Activated naive CD8-positive, alpha-beta T cell treated with anti-CD3 and anti-CD28 coated beads, Interleukin-2, amount 10 ng/mL, durations not matched to agents 7 days and 5 days (primary cell): ENCODE measurements around the gene RECK. TPM values are rescaled to one million over a fixed set of nuclear protein-coding genes. Genes with fewer than 3 reads are reported as not detected.

Experiments used
- ATAC-seq: fragments of 150-1000 bp; cut with Tn5 transposase; one replicate; pipeline ENCODE4 v1.10.0; 2021; ENCODE audit warnings: low read depth, moderate library complexity
- POLR2A ChIA-PET: fragments of 350-600 bp; sonication (Branson Sonifier 250); formaldehyde crosslinking; loops from one replicate; lab custom pipeline; 2021; ENCODE audit warnings: antibody characterized with exemption; lab: Charles Lee
- DNase-seq: peaks from one replicate; pipeline ENCODE4 v3.0.0; 2021
- H3K27ac Mint-ChIP-seq: one replicate; pipeline ENCODE4 v1.8.0; 2022; ENCODE audit warnings: mild to moderate bottlenecking, mixed read lengths
- H3K27me3 Mint-ChIP-seq: one replicate; pipeline ENCODE4 v1.8.0; 2022; ENCODE audit warnings: mild to moderate bottlenecking, moderate library complexity, mixed read lengths
- H3K36me3 Mint-ChIP-seq: one replicate; pipeline ENCODE4 v1.8.0; 2021; ENCODE audit warnings: mild to moderate bottlenecking, mixed read lengths
- H3K4me1 Mint-ChIP-seq: one replicate; pipeline ENCODE4 v1.8.0; 2021; ENCODE audit warnings: mixed read lengths
- H3K4me3 Mint-ChIP-seq: one replicate; pipeline ENCODE4 v1.8.0; 2022; ENCODE audit warnings: mild to moderate bottlenecking, moderate library complexity, mixed read lengths
- H3K9me3 Mint-ChIP-seq: one replicate; pipeline ENCODE4 v1.8.0; 2021; ENCODE audit warnings: mixed read lengths
- total RNA-seq, 2 experiments: library from RNA; stranded (reverse); gene quantifications; one replicate each; pipeline ENCODE4 v1.2.3, GENCODE V29; 2021

RECK gene
- total RNA-seq, 2 experiments from 2014 or later = 8.8 to 9.3 TPM

DNA sequence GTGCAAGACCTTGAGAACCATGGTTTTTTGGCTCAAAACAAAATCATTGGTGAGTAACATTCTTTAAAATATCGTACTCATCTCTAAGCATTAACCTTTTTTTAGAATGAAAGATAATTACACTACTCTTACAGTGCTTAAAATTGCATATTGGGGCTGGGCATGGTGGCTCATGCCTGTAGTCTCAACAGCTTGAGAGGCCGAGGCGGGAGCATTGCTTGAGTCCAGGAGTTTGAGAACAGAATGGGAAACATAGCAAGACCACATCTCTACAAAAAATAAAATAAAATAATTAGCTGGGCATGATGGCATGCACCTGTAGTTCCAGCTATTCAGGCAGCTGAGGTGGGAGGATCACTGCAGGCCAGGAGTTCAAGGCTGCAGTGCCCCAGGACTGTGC is 2.9 kb upstream of the RECK start:
- no peak for ATAC-seq

DNA sequence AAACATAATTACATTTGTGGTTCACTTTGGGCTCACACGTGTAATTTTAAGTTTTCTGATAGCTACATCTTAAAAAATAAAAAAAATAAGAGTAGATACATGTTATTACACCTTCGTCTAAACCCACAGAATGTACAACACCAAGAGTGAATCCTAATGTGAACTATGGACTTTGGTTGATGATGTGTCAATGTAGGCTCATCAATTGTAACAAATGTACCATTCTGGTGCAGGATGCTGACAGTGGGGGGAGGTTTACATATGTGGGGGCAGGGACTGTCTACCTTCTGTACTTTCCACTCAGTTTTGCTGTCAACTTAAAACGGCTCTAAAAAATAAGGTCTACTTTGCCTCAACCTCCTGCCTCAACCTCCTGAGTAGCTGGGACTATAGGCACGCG is 2.5 kb upstream of the RECK start:
- no peak overlapping the region for H3K4me3 Mint-ChIP-seq
- H3K27ac Mint-ChIP-seq = no peak overlapping the region
- no peaks in the 10 kb centered on the region for H3K9me3 Mint-ChIP-seq
- no peaks in the 10 kb centered on the region for H3K36me3 Mint-ChIP-seq
- H3K4me1 Mint-ChIP-seq = peaks cover 5% of the 10 kb centered on the region
- POLR2A ChIA-PET = no interaction called here
- ATAC-seq (no peak), DNase-seq (no peak)
- H3K27me3 Mint-ChIP-seq = peaks cover 33% of the 10 kb centered on the region

More for the DNA sequence above, 2.9 kb upstream of the RECK start:
- peaks cover 5% of the 10 kb centered on the region for H3K4me1 Mint-ChIP-seq
- no peak overlapping the region for H3K27ac Mint-ChIP-seq
- peaks cover 33% of the 10 kb centered on the region for H3K27me3 Mint-ChIP-seq
- H3K9me3 Mint-ChIP-seq = no peaks in the 10 kb centered on the region
- H3K4me3 Mint-ChIP-seq = no peak overlapping the region
- POLR2A ChIA-PET = no interaction called here
- H3K36me3 Mint-ChIP-seq = no peaks in the 10 kb centered on the region
- no peak for DNase-seq

DNA sequence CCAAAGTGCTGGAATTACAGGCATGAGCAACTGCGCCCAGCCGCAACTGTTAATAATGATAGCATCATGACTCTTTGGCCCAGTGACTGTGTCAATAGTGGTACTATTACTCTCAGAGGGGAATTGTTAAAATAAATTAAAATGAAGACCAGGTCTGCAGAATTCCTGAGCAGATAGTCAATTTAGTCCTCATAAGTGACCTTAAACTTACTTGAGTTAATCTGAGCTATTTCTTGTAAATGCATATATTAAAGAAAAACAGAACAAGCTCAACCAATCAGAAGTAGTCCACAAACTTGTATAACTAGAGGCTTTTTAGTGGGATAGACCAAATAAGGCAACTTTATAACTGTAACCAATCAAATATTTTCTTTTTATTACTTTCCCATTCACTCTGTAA is 1.7 kb upstream of the RECK start:
- POLR2A ChIA-PET = no interaction called here
- no peak for ATAC-seq
- H3K27me3 Mint-ChIP-seq = peaks cover 31% of the 10 kb centered on the region
- H3K9me3 Mint-ChIP-seq = no peaks in the 10 kb centered on the region
- DNase-seq = no peak
- H3K4me1 Mint-ChIP-seq = peaks cover 8% of the 10 kb centered on the region
- no peak overlapping the region for H3K4me3 Mint-ChIP-seq
- no peaks in the 10 kb centered on the region for H3K36me3 Mint-ChIP-seq
- no peak overlapping the region for H3K27ac Mint-ChIP-seq

DNA sequence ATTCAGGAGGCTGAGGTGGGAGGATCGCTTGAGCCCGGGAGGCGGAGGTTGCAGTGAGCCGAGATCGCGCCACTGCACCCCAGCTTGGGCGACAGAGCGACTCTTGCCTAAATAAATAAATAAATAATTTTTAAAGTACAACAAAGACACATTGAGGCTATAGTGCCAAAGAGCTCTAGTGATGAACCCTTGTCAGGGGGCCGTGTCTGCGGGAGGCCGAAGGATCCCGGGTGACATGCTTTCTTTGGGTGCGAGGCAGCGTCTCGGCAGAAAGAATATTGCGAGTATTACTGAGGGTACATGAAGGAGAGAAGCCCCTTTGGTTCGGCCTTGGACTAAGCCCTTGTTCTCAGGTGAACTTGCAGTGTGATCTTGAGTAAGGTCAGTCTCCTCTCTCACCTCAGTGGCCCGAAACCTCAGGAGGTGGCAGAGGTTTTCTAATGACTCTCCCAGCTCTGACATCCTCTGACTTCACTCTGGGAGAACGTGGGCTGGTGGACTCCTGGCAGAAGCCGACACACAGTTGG is 397 bp upstream of the RECK start:
- Mint-ChIP-seq H3K4me1 (peaks cover 17% of the 10 kb centered on the region), H3K27me3 (peaks cover 23% of the 10 kb centered on the region), H3K4me3 (peak overlapping the region; percentile 78), H3K27ac (peak overlapping the region; percentile 63), H3K9me3 (no peaks in the 10 kb centered on the region), H3K36me3 (no peaks in the 10 kb centered on the region)
- ATAC-seq = no peak
- DNase-seq = no peak
- POLR2A ChIA-PET = no interaction called here

DNA sequence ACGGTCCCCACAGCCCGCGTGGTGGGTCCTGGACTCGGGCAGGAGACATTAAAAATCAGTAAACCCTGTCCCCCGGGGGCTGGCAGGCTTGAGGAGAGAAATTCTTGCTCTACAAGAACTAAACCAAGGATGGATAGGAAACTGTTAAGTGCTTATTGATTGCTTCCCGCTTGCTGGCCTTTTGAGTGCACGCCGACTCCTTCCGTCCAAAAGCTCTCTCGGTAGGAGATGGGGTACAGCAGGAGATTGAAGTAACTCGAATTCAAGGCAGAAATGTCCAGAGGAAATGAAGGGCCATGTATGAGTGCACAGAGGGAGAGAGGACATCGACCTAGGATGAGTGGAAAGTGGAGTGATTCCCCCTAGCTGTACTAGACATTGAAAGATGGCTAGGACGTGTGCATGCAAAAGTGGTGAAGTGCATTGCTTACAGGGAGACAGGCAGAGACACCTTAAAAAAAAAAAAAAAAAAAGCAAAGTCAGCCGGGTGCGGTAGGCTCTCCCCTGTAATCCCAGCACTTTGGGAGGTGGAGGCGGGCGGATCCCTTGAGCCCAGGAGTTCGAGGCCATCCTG is 923 bp downstream of the RECK start:
- POLR2A ChIA-PET = interaction anchor here (0.6 to 1.3 kb wide), 4 partner anchors 14 to 393 kb away, joined by 3 to 4 read pairs (median 3); partner anchors contain the start of gene GNE
- DNase-seq = no peak
- peaks cover 28% of the 10 kb centered on the region for H3K4me1 Mint-ChIP-seq
- no peaks in the 10 kb centered on the region for H3K36me3 Mint-ChIP-seq
- H3K27ac Mint-ChIP-seq = peak overlapping the region; percentile 71
- peaks cover 12% of the 10 kb centered on the region for H3K27me3 Mint-ChIP-seq
- H3K4me3 Mint-ChIP-seq = peak overlapping the region; percentile 96
- peak; percentile 7 for ATAC-seq
- H3K9me3 Mint-ChIP-seq = no peaks in the 10 kb centered on the region

DNA sequence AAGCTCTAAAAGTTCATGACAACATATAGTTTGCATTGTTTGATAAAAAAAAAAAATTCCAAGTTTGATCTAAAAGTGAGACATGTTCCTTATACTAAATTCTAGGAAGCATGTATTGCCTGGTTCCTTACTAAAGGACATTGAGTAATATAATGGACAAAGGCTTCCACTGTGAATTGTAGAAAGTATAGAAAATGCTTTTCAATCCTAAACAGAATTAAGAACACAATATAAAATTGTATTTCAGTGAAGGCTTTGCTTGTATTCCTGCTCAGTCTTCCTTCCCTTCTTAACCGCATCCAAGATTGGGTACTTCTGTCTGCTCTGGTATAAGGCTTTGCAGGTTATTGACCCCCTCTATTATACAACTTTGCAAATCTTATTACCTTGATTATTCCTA is 2.4 kb downstream of the RECK start:
- peaks cover 3% of the 10 kb centered on the region for H3K36me3 Mint-ChIP-seq
- ATAC-seq (no peak), DNase-seq (no peak)
- H3K27me3 Mint-ChIP-seq = peaks cover 2% of the 10 kb centered on the region
- H3K4me3 Mint-ChIP-seq = no peak overlapping the region
- no peaks in the 10 kb centered on the region for H3K9me3 Mint-ChIP-seq
- peaks cover 30% of the 10 kb centered on the region for H3K4me1 Mint-ChIP-seq
- H3K27ac Mint-ChIP-seq = no peak overlapping the region
- POLR2A ChIA-PET = interaction anchor here (0.7 kb wide), 1 partner anchor 1588 kb away, joined by 3 read pairs; no protein-coding TSS in a partner anchor

DNA sequence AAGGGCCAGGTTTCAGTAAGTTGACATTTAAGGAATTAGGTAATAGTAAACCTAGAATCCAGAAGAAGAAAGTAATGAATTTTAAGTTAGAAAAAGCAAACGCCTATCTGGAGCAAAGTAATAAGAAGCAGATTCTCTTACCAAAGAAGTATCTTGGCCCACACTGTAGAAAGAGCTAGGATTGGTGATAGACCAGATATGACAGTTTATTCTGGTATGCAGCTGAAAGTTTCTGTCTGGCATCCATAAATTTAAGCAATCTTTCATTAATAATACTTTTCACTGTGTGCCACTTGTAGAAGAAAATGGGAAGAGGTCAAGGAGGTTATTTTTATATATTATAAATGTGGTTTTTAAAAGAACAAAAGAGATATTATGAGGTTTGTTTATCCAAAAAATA is 3.0 kb downstream of the RECK start:
- Mint-ChIP-seq H3K4me1 (peaks cover 36% of the 10 kb centered on the region), H3K4me3 (no peak overlapping the region), H3K36me3 (peaks cover 4% of the 10 kb centered on the region), H3K27me3 (peaks cover 2% of the 10 kb centered on the region), H3K27ac (no peak overlapping the region), H3K9me3 (no peaks in the 10 kb centered on the region)
- POLR2A ChIA-PET = no interaction called here
- ATAC-seq (no peak), DNase-seq (no peak)

DNA sequence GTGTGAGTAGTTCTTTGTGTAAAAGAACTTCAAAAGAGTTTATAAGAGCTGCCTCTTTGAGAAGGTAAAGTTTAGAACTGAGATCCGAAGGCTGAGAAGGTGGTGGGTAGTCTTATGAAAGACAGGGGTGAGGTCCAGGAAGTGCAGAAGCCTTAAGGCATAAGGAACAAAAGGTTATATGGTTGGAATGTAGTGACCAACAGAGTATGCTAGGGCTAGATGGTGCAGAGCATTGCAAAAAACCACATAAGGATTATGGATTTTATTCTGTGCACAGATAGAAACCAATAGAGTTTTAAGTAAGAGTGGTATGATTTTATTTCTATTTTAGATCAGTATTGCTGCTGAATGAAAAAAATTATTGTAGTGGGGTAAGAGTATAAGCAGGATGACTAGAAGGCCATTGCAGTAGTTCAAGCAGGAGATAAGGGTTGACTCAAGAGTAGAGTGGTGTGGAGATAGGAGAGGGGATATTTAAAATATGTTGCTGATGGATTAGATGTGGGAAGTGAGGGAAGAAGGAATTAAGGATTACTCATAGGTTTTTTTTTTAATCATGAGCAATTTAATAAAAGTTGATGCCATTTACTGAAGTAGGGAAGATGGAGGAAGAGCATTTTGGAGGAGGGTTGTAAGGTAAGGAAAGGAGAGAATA is 3.7 kb downstream of the RECK start:
- Mint-ChIP-seq H3K27me3 (peaks cover 2% of the 10 kb centered on the region), H3K4me3 (no peak overlapping the region), H3K36me3 (peaks cover 6% of the 10 kb centered on the region), H3K27ac (no peak overlapping the region), H3K9me3 (no peaks in the 10 kb centered on the region), H3K4me1 (peaks cover 39% of the 10 kb centered on the region)
- no peak for DNase-seq
- no peak for ATAC-seq
- POLR2A ChIA-PET = interaction anchor here (0.6 kb wide), 1 partner anchor 137 kb away, joined by 3 read pairs; no protein-coding TSS in a partner anchor

DNA sequence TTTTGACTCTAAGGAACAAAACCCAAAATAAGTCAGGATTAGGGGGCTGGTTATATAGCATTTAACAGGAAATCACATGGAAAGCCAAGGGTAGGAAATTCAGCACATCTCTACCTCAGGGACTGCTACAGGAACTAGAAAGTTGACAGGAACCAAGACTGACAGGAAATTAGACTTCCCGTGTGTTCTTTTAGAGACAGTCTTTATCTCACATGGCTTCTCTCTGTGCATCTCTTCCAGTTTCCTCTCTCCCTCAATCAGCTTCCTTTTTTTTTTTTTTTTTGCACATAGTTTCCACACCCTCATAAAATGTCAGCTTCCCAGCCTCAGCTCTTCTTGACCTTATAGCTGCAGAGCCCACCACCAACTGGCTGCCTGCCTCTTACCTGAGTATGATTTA is 4.8 kb downstream of the RECK start:
- H3K27ac Mint-ChIP-seq = peak overlapping the region; percentile 47
- ATAC-seq (no peak), DNase-seq (no peak)
- peaks cover 6% of the 10 kb centered on the region for H3K36me3 Mint-ChIP-seq
- POLR2A ChIA-PET = interaction anchor here (0.6 kb wide), 1 partner anchor 182 kb away, joined by 3 read pairs; no protein-coding TSS in a partner anchor
- H3K4me3 Mint-ChIP-seq = peak overlapping the region; percentile 36
- peaks cover 40% of the 10 kb centered on the region for H3K4me1 Mint-ChIP-seq
- H3K9me3 Mint-ChIP-seq = no peaks in the 10 kb centered on the region
- H3K27me3 Mint-ChIP-seq = no peaks in the 10 kb centered on the region

DNA sequence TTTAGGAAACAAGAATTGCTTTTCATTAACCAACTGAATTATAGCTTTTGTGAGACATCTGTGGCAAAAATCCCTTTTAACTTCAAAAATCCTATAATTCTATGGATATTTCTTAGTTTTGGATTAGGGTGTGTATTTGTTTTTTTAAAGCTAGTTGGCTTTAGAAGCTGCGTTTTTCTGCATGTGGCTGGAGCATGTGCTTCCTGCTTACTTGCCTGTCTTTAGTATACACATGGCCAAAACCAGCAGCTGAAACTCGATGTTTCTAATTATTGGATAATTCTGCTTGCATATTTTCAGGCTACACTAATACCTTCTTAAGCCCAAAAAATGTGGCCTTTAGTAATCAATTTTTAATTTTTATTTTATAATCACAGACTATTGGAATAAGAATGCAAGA is 8.9 kb downstream of the RECK start:
- Mint-ChIP-seq H3K9me3 (no peaks in the 10 kb centered on the region), H3K4me1 (peaks cover 26% of the 10 kb centered on the region), H3K36me3 (peaks cover 6% of the 10 kb centered on the region), H3K27ac (no peak overlapping the region), H3K27me3 (no peaks in the 10 kb centered on the region), H3K4me3 (no peak overlapping the region)
- DNase-seq = no peak
- ATAC-seq = no peak
- POLR2A ChIA-PET = no interaction called here

DNA sequence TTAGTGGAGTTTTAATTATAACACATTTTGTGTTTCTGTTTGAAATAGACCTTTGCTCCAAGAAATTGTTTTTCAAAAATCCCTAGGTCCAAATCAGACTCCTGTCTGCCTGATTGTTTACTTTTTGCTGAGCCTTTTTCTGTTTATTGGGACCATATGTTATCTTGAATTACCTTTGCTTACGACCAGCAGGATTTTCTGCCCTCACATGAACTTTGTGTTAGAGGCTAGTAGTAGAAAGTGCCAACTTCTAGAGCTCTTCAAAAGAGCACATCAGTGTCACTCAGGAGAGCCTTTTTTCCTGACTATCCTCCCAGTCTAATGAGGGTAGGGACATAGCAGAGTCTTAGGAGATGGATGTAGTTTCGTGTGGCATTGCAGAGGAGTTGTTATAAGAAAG is 10.2 kb downstream of the RECK start:
- DNase-seq = no peak
- ATAC-seq = no peak
- H3K9me3 Mint-ChIP-seq = no peaks in the 10 kb centered on the region
- no peaks in the 10 kb centered on the region for H3K27me3 Mint-ChIP-seq
- POLR2A ChIA-PET = no interaction called here
- H3K36me3 Mint-ChIP-seq = peaks cover 6% of the 10 kb centered on the region
- no peak overlapping the region for H3K27ac Mint-ChIP-seq
- no peak overlapping the region for H3K4me3 Mint-ChIP-seq
- peaks cover 18% of the 10 kb centered on the region for H3K4me1 Mint-ChIP-seq

DNA sequence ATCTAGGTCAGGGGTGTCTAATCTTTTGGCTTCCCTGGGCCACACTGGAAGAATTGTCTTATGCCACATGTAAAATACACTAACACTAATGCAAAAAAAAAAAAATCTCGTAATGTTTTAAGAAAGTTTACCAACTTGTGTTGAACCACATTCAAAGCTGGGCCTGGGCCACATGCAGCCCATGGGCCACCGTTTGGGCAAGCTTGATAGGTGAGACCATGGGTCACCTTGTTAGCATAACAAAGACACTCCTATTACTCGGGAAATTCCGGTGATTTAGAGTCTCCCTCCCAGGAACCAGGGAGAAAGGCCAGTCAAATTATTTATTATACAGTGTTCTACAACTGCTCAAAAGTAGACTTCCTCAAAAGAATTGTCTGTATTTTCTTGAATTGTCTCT is 12.7 kb downstream of the RECK start:
- no peak for ATAC-seq
- peaks cover 1% of the 10 kb centered on the region for H3K9me3 Mint-ChIP-seq
- H3K27me3 Mint-ChIP-seq = no peaks in the 10 kb centered on the region
- peaks cover 7% of the 10 kb centered on the region for H3K4me1 Mint-ChIP-seq
- H3K4me3 Mint-ChIP-seq = no peak overlapping the region
- POLR2A ChIA-PET = no interaction called here
- DNase-seq = no peak
- H3K27ac Mint-ChIP-seq = no peak overlapping the region
- H3K36me3 Mint-ChIP-seq = peaks cover 5% of the 10 kb centered on the region

DNA sequence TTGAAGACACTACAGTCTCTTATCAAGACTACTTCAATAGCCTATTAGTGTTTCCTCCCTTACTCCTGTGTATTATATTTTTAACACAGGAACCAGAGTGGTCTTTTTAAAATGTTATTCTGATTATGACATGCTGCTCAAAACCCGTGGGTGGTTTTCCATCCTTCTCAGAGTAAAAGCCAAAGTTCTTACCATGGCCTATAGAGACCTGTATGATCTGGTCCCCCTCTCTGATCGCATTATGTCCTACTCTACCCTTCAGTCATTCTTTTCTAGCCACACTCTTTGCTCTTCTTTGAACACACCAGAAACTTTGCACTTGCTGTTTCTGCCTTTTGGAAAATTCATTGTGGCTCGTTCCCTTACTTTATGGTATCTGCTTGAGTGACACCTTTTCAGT is 13.8 kb downstream of the RECK start:
- no peak overlapping the region for H3K4me3 Mint-ChIP-seq
- peaks cover 1% of the 10 kb centered on the region for H3K36me3 Mint-ChIP-seq
- DNase-seq (no peak), ATAC-seq (no peak)
- POLR2A ChIA-PET = no interaction called here
- no peak overlapping the region for H3K27ac Mint-ChIP-seq
- H3K4me1 Mint-ChIP-seq = peaks cover 1% of the 10 kb centered on the region
- H3K27me3 Mint-ChIP-seq = no peaks in the 10 kb centered on the region
- H3K9me3 Mint-ChIP-seq = peaks cover 1% of the 10 kb centered on the region

DNA sequence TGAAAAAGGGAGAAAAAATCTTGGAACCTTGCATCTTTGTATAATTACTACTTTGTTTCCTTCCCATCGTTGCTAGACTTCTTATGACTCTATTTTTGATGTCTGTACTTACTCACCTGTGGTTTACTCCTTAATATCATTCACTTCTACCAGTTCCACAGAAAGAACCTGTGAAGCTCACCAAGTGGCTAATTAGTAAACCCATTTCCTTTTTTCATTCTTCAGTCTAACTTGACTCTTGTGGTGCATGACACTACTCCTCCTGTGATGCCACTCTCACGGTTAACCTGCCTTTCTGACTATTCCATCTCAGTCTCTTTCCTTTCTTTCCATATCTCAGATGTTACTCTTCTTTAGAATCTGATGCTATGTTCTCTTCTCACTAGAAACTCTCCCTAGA is 14.6 kb downstream of the RECK start:
- POLR2A ChIA-PET = no interaction called here
- Mint-ChIP-seq H3K36me3 (peaks cover 2% of the 10 kb centered on the region), H3K27me3 (no peaks in the 10 kb centered on the region), H3K4me3 (no peak overlapping the region), H3K27ac (no peak overlapping the region), H3K9me3 (peaks cover 1% of the 10 kb centered on the region), H3K4me1 (peaks cover under 1% of the 10 kb centered on the region)
- DNase-seq (no peak), ATAC-seq (peak; percentile 80)
